ENCODE measurements around the gene ZNF599.

Gene ZNF599

DNA sequence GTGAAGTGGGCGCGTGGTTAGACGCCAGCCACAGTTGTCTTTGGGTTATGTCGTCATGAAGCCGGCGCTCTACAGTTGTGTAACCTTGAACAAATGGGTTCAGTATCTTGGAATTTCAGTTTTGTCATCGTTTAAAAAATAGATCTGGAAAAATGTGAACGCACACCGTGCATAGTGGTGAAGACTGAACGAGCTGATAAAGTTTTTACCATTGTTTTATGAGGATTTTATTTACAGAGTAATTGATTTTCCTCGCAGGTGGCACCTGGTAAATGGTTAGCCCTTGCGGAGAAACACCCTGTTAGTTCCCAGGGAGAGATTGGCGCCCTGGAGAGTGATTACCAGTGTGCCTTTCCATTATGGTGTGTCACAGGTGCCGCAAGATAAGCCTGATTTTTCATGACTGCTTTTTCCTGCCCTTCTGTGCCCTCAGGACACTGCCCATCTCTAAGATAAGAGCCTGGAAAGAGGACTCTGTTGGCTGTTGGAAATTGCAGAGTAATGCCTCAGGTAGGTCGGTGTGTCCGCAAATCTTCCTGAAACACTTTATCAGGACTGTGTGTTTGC is 38.4 kb downstream of the ZNF599 start:
- DNase-seq = no peak

DNA sequence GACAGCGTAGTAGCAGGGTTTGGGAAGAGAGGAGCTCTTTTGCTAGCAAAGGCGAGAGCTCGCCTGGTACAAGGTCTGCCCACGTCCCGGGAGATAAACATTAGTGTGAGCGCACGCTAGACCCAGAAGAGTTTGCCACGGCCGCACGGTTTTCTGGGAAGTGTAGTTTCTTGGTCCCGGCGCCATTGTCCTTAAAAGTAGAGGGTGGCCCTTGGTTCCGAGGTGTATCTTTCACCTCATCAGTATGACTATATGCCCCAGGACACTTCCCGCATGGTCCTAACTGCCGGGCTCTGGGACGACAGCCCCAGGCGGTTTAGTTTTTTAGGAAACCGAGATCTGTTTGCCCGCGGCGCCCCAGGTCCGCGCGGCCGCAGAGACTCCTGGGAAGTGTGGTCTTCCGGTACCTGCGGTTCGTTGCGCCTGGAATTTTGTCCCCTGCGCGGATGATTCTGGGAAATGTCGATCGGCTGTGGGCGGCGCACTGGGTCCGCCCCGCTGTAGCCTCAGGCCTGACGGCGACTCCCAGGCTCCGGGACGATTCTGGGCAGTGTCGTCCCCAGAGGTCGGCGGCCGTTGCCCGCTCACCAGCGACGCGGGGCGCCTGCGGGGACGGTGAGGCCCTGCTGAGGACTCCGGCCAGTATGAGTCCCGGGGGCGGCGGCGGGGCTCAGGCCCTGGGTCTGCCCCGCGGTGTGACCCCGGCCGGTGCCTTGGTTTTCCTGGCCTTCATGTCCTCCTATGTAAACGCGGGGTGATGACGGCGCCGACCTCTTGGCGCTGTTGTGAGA is 39.1 kb downstream of the ZNF599 start, which contains the start of gene ZNF181:
Gene ZNF181, plus strand, starts transcription at position 498 of the 791 bp plus-strand sequence. CDS start 795 bp downstream, outside the sequence.
- DNase-seq = peak; percentile 94

DNA sequence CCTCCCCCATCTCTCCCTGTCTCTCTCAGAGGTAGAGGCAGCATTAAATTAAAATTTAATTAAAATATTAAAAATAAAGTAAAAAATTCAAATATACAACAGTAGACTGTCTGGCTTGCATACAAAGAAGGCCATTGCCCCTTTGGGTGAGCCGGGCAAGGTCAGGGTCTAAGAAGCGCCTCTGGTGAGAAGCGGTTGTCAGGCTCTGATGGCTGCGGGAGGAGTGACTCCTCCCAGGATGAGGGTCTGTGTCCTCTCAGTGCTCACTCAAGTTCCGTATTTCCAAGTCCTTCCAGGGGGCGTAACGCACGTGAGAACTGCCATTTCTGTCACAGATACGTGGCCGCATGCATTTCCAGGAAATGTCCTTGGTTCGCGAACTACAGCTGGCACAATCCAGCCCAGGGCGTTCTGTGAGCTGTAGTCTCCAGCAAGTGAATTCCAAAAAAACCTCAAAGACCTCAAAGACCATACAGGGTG is 39.7 kb downstream of the ZNF599 start:
- no peak for DNase-seq

DNA sequence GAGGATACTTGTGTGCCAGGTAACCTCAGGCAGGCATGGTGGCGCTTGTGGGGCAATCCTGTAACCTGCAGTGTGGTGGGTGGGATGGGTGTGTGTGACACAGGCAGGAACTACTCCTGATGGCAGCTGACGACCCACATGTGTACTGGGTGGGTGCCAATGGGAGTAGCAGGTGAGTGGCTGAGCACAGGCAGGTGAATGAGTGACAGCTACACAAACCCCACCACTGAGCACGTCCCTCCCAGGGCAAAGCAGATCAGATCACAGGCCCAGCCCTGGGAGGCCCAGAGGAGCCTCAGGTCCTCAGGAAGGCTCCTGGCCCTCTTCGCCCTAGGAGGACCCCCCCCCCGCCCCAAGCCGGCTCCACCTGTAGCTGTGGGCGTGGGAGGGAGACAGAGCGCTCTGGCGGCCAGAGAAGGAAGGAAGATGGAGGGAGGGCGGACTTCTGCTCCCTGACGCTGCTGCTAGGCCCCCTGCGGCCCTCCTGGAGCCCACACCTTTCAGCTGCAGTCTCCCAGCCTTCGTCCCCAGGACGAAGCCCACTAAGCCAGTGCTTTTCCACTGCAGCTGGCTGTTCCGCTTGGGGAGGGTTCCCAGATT is 40.3 kb downstream of the ZNF599 start:
- no peak for DNase-seq

DNA sequence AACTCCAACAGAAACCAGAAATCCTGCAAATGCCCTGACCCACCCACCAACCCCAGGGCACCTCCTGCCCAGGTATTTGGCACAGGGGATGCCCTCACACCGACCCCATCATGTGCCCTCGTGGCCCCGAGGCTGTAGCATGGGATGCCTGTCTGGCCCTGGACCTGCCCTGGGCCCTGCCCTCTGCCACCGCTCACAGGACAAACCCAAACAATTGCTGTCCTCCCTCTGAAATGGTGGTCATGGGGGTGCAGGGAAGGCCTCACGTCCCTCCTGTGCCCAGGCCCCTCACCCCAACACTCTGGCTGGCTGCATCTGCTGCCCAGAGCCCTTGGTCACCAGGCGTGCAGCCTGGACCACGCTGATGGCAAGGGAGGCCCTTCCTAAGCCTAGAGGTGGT is 41.1 kb downstream of the ZNF599 start:
- DNase-seq = no peak

DNA sequence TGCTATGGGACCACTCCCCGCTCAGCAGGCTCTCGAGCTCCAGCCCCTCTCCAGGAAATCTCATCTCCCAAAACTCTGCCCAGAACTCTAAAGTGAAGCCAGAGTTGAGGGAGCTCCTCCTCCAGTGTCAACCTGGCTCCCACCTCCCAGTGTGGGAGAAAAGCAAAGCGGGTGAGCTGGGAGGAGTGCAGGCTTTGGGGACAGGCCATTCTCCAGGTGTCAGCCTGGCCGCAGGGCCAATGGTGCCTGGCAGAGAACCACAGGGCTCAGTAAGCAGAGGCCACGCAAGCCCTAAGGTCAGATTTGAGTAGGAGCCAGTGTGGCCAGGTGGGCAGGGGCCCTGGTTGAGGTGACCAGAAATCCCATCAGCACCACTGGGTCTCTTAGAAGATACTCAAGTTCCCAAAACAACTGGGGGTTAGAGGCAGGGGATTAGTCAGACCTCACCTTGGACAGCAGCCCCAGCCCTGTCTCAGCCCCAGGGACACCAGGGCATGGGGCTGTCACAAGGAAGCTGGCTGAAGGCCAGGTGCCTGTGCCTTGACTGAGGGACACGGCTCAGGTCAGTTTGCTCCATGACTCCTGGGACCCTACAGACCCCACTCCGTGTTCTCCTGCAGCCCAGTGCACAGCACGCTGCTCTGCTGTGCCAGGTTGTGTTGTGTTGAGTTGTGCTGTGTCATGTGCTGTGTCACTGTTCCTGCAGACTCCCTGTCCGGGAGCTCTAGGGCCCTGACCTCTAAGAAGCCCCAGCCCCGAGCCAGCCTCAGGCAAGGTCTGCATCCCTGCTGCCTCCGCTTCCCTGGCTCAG is 41.8 kb downstream of the ZNF599 start:
- no peak for DNase-seq

DNA sequence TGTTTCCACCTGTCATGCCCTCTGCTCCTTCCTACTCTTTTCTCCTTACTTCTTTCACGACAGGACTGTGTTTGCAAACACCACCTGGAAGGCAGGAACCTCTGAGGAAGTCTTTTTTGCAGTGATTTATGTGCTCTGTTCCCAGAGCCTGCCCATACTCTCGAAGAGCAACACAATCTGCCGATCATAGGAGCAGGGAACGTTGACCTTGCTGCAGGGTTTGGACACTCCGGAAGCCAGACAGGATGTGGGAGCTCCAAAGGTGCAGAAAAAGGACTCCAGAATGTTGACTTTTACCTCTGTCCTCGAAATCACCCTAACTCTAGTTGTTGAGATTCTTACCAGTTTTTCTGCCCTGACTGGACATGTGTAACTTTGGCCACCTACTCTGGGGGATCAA is 47.6 kb downstream of the ZNF599 start:
- DNase-seq = no peak

DNA sequence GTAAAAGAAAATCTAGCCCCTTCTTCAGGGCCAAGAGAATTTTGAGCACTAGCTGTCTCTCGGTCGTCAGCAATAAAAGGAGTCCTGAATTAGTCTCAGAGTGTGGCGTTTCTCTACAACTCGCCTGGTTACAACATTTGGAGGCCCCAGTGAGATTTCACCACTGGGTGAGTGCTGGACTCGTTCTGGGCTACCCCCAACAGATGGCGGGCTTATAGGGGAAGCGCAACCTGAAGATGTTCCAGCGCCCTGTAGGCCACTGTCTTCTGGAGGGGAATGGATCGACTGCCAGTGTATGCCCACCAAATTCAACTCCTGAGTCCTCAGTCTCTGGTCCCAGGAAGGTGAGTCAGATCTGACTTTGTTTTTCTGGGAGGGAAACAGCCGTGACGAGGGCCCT is 50.7 kb downstream of the ZNF599 start:
- no peak for DNase-seq

DNA sequence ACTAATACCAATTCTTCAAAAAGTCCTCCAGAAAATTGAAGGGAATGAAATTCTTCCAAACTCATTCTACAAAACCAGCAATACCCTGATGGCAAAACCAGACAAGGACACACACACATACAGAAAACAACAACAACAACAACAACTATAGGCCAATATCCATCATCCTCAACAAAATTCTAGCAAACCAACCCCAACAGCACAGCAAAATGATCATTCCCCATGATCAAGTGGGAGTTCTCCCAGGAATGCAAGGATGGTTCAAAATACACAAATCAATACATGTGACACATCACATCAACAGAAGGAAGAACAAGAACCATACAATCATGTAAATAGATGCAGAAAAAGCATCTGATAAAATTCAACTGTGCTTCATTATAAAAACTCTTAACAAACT is 57.7 kb downstream of the ZNF599 start:
- no peak for DNase-seq

DNA sequence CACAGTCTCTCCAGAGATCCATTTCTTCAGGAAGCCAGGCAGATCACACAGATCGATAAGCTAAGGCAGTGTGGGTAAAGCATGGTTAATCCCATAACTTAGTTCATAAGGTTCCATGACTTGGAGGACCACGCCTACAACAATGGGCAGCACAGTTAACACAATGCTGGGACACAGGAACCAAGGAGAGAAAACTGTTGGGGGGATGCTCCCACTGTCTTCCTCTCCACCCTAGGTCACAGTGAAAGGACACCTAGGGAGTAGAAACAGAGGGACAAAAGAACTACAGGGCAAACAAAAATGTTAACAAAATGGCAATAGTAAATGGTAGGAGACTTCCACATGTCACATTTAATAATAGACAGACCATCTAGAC is 59.8 kb downstream of the ZNF599 start:
- no peak for DNase-seq

DNA sequence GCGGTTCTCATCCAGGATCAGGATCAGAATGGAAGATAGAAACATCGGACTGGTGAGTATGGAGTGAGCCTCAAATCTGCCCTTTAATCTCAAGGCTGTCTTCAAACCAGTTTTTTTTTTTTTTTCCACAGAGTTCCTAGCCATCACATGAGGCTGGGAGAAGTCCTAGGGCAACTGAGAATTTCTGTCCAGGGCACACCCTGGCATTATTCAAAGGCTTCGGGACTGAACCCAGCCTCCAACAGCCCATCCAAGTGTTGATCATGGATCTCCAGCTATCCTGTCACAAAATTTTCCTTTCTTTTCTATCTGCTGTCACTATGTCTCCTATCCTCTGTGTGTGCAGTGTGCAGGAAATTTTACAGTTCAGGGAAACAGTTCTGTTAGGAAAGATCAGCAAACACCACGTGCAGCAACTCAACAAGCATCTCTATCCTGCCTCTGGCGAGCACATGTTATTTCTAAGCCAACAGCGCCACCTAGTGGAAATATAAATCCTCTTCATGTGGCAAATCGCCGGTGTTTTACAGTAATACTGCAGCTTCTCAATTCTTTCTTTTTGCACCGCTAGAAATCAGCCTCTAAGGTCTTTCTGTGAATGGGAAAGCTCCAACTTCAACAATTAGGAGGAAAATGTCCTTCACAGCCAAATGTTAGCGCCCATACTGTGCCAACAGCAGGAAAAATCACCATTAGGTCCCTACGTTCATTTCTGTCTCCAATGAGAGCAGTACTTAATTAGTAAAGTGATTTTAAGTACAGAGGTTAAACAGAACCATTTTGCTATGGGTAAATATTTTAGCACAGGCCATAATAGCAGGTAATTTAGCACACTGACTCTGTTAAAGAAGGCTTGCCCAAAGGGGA is 60.4 kb downstream of the ZNF599 start:
- peak; percentile 25 for DNase-seq

DNA sequence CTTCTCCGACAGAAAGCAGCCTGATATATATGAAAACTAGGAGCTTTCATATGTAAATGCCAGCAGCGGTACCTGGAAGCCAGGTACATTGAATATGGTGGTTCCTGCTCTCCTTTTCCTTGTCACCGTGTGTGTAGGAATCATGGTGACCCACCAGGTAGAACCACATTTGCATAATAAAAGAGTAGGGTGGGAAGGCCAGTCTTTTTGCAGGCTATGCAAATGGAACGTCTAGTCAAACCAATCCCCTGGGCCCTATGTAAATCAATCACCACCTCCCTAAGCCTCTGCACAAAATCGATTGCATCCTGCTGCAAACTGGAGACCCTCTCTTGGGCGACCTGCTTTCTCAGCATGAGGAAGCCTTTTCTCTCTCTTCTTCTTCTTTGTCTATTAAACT is 61.1 kb downstream of the ZNF599 start:
- no peak for DNase-seq

Measured in right hindlimb (tissue), 1 donor.